Sigmoid colon (tissue), 7 donors: ENCODE data around the gene HOXA1. TPM values are rescaled to one million over a fixed set of nuclear protein-coding genes. Genes with fewer than 3 reads are reported as not detected.
A peak's percentile ranks its signal among the peaks of the same experiment; 100 is the strongest.

Source experiments
- DNase-seq: peaks from one replicate; pipeline ENCODE4 v3.0.0-alpha.2; 2019
- H3K27ac ChIP-seq, 4 donors: fragments of 200-600 bp; sonication (generic); one replicate each; pipeline ENCODE4 v1.5.1; 2016 to 2019; ENCODE audit warnings: mild to moderate bottlenecking in 1 of 4
- H3K27me3 ChIP-seq, 3 donors: fragments of 200-600 bp; sonication (generic); one replicate each; pipeline ENCODE4 v1.5.1; 2019; ENCODE audit warnings: mild to moderate bottlenecking in 1 of 3
- H3K36me3 ChIP-seq, 4 donors: fragments of 200-600 bp; sonication (generic); one replicate each; pipeline ENCODE4 v1.5.1; 2016 to 2019
- H3K4me1 ChIP-seq, 4 donors: fragments of 200-600 bp; sonication (generic); one replicate each; pipeline ENCODE4 v1.5.1; 2017 to 2019
- H3K4me3 ChIP-seq, 4 donors: fragments of 200-600 bp; sonication (generic); one replicate each; pipeline ENCODE4 v1.5.1; 2017 to 2019; ENCODE audit warnings: mild to moderate bottlenecking in 2 of 4, moderate library complexity in 1 of 4
- H3K9me3 ChIP-seq, 4 donors: fragments of 200-600 bp in 3 of 4; sonication (generic) in 3 of 4; one replicate each; pipeline versions ENCODE4 v1.5.1 to v1.6.1; 2013 to 2019
- EP300 ChIP-seq, 4 donors: sonication (generic); formaldehyde crosslinking; IDR thresholded peaks; one replicate each; pipeline ENCODE4 v1.6.1; 2017; ENCODE audit warnings: antibody characterized with exemption in 4 of 4
- POLR2A ChIP-seq, 2 donors: fragments of 450-650 bp; IDR thresholded peaks; one replicate each; pipeline ENCODE4 v1.6.1; 2016; ENCODE audit warnings: antibody characterized with exemption in 2 of 2, mild to moderate bottlenecking in 2 of 2, moderate library complexity in 2 of 2
- POLR2AphosphoS5 ChIP-seq, 4 donors: sonication (generic); formaldehyde crosslinking; IDR thresholded peaks; one replicate each; pipeline ENCODE4 v1.6.1; 2017; ENCODE audit warnings: antibody characterized with exemption in 4 of 4
- WGBS, 2 donors: extraction: QIAGEN DNeasy Blood & Tissue Kit; methylation state at CpG; one replicate each; pipeline ENCODE4 v1.1.7; 2013; 5-methylcytosine and 5-hydroxymethylcytosine counted together
- intact Hi-C: fragments of 100-400 bp; cut with DNase I; formaldehyde crosslinking; loops from one replicate; pipeline ENCODE4 v1.15.1; 2023
- polyA plus RNA-seq, 3 donors: library from polyadenylated mRNA; stranded (reverse); fragments of 200-250 nt; gene quantifications; one replicate each; pipeline ENCODE4 v1.2.3, GENCODE V29; 2013
- total RNA-seq, 4 donors: library from RNA; depleted of rRNA; stranded (reverse); fragments of >200 nt; gene quantifications; one replicate each; pipeline ENCODE4 v1.1.0, GENCODE V29; 2016
- TF ChIP-seq, protein P1 (sequence below), 4 experiments: fragments of 450-650 bp in 3 of 4; fragments of 200-600 bp in 1 of 4; IDR thresholded peaks; one replicate each; pipeline ENCODE4 v1.5.1; 2016 to 2019; ENCODE audit warnings: antibody characterized with exemption in 4 of 4, mild to moderate bottlenecking in 3 of 4, moderate library complexity in 2 of 4
- donor health status: healthy with polysubstance abuse.
- donor health status: Bipolar disorder and iron deficiency.
- donor health status: healthy.

HOXA1 gene
- total and polyA plus RNA-seq, 7 donors = 0.14 to 2.4 (median 1.1) TPM

DNA sequence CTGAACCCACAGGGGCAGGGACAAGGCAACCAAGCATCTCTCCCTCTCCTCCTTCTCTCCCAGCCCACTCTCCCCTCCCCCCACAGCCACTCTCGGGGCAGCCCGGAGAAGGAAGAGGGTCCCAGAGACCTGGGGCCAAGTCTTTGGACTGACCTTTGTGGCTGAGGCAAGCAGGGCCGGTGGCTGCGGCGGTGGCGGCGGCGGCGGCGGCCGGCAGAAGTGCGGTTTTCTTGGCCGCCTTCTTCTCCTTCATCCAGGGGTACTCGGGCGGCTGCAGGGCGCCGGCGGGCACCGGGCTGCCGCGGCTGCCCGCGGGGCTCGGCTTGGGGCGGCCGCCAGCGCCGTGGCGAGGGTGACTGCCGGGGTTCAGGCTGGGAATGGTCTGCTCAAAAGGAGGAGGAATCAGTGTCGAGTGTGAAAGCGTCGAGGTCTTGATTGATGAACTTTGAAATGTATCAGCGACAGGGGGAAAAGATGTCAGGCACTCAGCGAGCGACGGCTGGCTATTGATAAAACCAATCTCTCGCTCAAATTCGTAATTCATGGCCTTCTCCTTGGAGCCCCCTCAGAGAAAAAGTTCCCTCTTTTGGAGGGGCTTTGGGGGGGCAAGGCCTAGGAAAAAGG is 6.3 kb upstream of the HOXA1 start:
- Histone ChIP-seq H3K27ac (peak overlapping the region; percentile 93 to 99 (median 94)), H3K27me3 (no peaks in the 10 kb centered on the region), H3K4me1 (peaks cover 0 to 64% (median 29%) of the 10 kb centered on the region in 4 donors), H3K9me3 (no peaks in the 10 kb centered on the region), H3K4me3 (peak overlapping the region; percentile 34 to 53 (median 44)), H3K36me3 (no peaks in the 10 kb centered on the region)
- TF ChIP-seq POLR2A (IDR thresholded peaks at IDR 0.05) = no peak
- no peak for TF ChIP-seq EP300 (IDR thresholded peaks at IDR 0.05)
- TF ChIP-seq, protein P1, sequence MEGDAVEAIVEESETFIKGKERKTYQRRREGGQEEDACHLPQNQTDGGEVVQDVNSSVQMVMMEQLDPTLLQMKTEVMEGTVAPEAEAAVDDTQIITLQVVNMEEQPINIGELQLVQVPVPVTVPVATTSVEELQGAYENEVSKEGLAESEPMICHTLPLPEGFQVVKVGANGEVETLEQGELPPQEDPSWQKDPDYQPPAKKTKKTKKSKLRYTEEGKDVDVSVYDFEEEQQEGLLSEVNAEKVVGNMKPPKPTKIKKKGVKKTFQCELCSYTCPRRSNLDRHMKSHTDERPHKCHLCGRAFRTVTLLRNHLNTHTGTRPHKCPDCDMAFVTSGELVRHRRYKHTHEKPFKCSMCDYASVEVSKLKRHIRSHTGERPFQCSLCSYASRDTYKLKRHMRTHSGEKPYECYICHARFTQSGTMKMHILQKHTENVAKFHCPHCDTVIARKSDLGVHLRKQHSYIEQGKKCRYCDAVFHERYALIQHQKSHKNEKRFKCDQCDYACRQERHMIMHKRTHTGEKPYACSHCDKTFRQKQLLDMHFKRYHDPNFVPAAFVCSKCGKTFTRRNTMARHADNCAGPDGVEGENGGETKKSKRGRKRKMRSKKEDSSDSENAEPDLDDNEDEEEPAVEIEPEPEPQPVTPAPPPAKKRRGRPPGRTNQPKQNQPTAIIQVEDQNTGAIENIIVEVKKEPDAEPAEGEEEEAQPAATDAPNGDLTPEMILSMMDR (IDR thresholded peaks at IDR 0.05) = no peak
- TF ChIP-seq POLR2AphosphoS5 (IDR thresholded peaks at IDR 0.05) = peak in 1 of 4 donors; percentile 1
- DNase-seq = peak; percentile 74
- intact Hi-C loops = loop anchor here (5.0 kb wide), 1 partner anchor 65 kb away; the partner anchor contains the start of gene HOXA9
- WGBS, 2 donors = 12 to 14% methylated on average over 39 of the region's 39 CpGs

- no peak for TF ChIP-seq POLR2A (IDR thresholded peaks at IDR 0.05)
- TF ChIP-seq EP300 (IDR thresholded peaks at IDR 0.05) = no peak
- peak; percentile 1 to 40 (median 35) for TF ChIP-seq POLR2AphosphoS5 (IDR thresholded peaks at IDR 0.05)
- TF ChIP-seq, protein P1 (IDR thresholded peaks at IDR 0.05) = no peak
- peaks cover 0 to 63% (median 32%) of the 10 kb centered on the region in 4 donors for H3K4me1 ChIP-seq
Measured at GRCh38 chr7:27101171-27101956, 5.6 kb upstream of the HOXA1 start.

GRCh38 chr7:27100694-27101170 is 4.9 kb upstream of the HOXA1 start:
- Histone ChIP-seq H3K27ac (peak overlapping the region; percentile 93 to 99 (median 94)), H3K36me3 (no peaks in the 10 kb centered on the region), H3K4me1 (peaks cover 0 to 56% (median 30%) of the 10 kb centered on the region in 4 donors), H3K27me3 (no peaks in the 10 kb centered on the region), H3K4me3 (peak overlapping the region; percentile 34 to 53 (median 44)), H3K9me3 (no peaks in the 10 kb centered on the region)
- intact Hi-C loops = loop anchor here (5.0 kb wide), 1 partner anchor 67 kb away; the partner anchor contains the start of gene HOXA9
- no peak for TF ChIP-seq EP300 (IDR thresholded peaks at IDR 0.05)
- TF ChIP-seq, protein P1 (IDR thresholded peaks at IDR 0.05) = no peak
- TF ChIP-seq POLR2AphosphoS5 (IDR thresholded peaks at IDR 0.05) = peak in 2 of 4 donors; percentile 9 to 27
- WGBS, 2 donors = 19 to 61% methylated on average over 8 of the region's 8 CpGs
- no peak for DNase-seq

More at GRCh38 chr7:27101171-27101956, 5.6 kb upstream of the HOXA1 start:
- peak; percentile 78 for DNase-seq
- WGBS, 2 donors = 22 to 55% methylated on average over 25 of the region's 25 CpGs
- peak overlapping the region; percentile 93 to 99 (median 94) for H3K27ac ChIP-seq
- H3K9me3 ChIP-seq = no peaks in the 10 kb centered on the region
- intact Hi-C loops = loop anchor here (5.0 kb wide), 1 partner anchor 66 kb away; the partner anchor contains the start of gene HOXA9
- H3K4me3 ChIP-seq = peak overlapping the region; percentile 34 to 53 (median 44)
- H3K36me3 ChIP-seq = no peaks in the 10 kb centered on the region
- H3K27me3 ChIP-seq = no peaks in the 10 kb centered on the region

GRCh38 chr7:27099453-27100370 is 3.9 kb upstream of the HOXA1 start:
- Histone ChIP-seq H3K9me3 (no peaks in the 10 kb centered on the region), H3K36me3 (no peaks in the 10 kb centered on the region), H3K4me3 (peak overlapping the region in 2 of 4 donors; percentile 91 to 93), H3K4me1 (peaks cover 0 to 52% (median 30%) of the 10 kb centered on the region in 4 donors), H3K27ac (peak overlapping the region; percentile 93 to 99 (median 94)), H3K27me3 (no peaks in the 10 kb centered on the region)
- DNase-seq = no peak
- TF ChIP-seq POLR2A (IDR thresholded peaks at IDR 0.05) (no peak), EP300 (IDR thresholded peaks at IDR 0.05) (no peak), POLR2AphosphoS5 (IDR thresholded peaks at IDR 0.05) (no peak)
- TF ChIP-seq, protein P1 (IDR thresholded peaks at IDR 0.05) = no peak
- 36 to 72% methylated on average over 8 of the region's 8 CpGs for WGBS, 2 donors
- intact Hi-C loops = loop anchor here (2.0 to 10.0 kb wide), 5 partner anchors 31 to 1235 kb away; partner anchors contain the start of genes CBX3, HNRNPA2B1, HOXA4 and HOXA9
